ENCODE results near the gene AZIN2.

DNA sequence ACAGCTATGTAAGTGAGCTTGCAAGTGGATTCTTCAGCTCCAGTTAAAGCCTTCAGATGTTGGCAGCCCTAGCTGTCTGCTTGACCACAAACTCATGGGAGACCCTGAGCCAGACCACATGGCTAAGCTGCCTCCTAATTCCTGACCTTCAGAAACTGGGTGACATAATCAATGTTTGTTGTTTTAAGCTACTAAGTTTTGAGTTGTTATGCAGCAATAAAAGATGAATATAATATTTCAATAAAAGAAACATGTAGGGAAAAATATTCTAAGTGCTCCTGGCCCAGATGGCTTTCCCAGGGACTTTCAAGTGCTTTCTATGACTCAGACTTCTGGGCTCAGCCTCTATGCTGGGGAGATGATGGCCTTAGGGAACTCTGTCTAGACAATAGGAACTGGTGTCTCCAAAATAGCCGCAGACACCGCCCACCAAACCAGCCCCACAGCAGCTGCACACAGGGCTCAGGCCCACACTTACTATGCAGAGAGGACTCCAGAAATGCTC lies 20.3 kb upstream of the AZIN2 start:
- no peak for TF ChIP-seq HDGF (IDR thresholded peaks at IDR 0.05; ENCODE audit: borderline replicate concordance)
- no peak for TF ChIP-seq FOXA1 (IDR thresholded peaks at IDR 0.05)
- no peak for TF ChIP-seq SP1 (IDR thresholded peaks at IDR 0.05)
- TF ChIP-seq FOXM1 (IDR thresholded peaks at IDR 0.05; ENCODE audit: borderline replicate concordance), result no peak
- no peak for TF ChIP-seq SUZ12 (IDR thresholded peaks at IDR 0.05)
- TF ChIP-seq BHLHE40 (IDR thresholded peaks at IDR 0.05; ENCODE audit: borderline replicate concordance), result no peak
- no peak for TF ChIP-seq NFRKB (IDR thresholded peaks at IDR 0.05)
- no peak for TF ChIP-seq TARDBP (IDR thresholded peaks at IDR 0.05)
- TF ChIP-seq, protein P1, sequence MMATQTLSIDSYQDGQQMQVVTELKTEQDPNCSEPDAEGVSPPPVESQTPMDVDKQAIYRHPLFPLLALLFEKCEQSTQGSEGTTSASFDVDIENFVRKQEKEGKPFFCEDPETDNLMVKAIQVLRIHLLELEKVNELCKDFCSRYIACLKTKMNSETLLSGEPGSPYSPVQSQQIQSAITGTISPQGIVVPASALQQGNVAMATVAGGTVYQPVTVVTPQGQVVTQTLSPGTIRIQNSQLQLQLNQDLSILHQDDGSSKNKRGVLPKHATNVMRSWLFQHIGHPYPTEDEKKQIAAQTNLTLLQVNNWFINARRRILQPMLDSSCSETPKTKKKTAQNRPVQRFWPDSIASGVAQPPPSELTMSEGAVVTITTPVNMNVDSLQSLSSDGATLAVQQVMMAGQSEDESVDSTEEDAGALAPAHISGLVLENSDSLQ (IDR thresholded peaks at IDR 0.05), result no peak
